Heart left ventricle (tissue), 16 donors: ENCODE data around the gene PHB1. TPM values are rescaled to one million over a fixed set of nuclear protein-coding genes. Genes with fewer than 3 reads are reported as not detected.

Experiments used
- ATAC-seq, 4 donors: fragments of 200-7000 bp; cut with Tn5 transposase; one replicate each; pipeline ENCODE4 v1.9.1; 2020 to 2022; ENCODE audit warnings: moderate library complexity in 4 of 4, mild to moderate bottlenecking in 3 of 4, moderate number of reproducible peaks in 1 of 4
- DNase-seq, 5 donors: peaks; one replicate each; pipeline ENCODE4 v3.0.0-alpha.2; 2020
- H3K27ac ChIP-seq, 12 donors: fragments of 200-600 bp; sonication (generic) in 4 of 12; one replicate each; pipeline versions ENCODE4 v1.5.0 to v1.8.0; 2016 to 2022; ENCODE audit warnings: mild to moderate bottlenecking in 2 of 12
- H3K27me3 ChIP-seq, 9 donors: fragments of 200-600 bp; sonication (generic) in 2 of 9; one replicate each; pipeline versions ENCODE4 v1.5.1 to v1.8.0; 2016 to 2022; ENCODE audit warnings: mild to moderate bottlenecking in 3 of 9
- H3K36me3 ChIP-seq, 9 donors: fragments of 200-600 bp; sonication (generic) in 2 of 9; one replicate each; pipeline versions ENCODE4 v1.5.0 to v1.8.0; 2018 to 2022; ENCODE audit warnings: mild to moderate bottlenecking in 2 of 9
- H3K4me1 ChIP-seq, 12 donors: fragments of 200-600 bp; sonication (generic) in 4 of 12; one replicate each; pipeline versions ENCODE4 v1.5.0 to v1.8.0; 2016 to 2022; ENCODE audit warnings: mild to moderate bottlenecking in 3 of 12
- H3K4me3 ChIP-seq, 12 donors: fragments of 200-600 bp; sonication (generic) in 4 of 12; one replicate each; pipeline versions ENCODE4 v1.5.0 to v1.8.0; 2017 to 2022; ENCODE audit warnings: mild to moderate bottlenecking in 9 of 12, moderate library complexity in 4 of 12
- H3K9me3 ChIP-seq, 12 donors: fragments of 200-600 bp; sonication (generic) in 4 of 12; one replicate each; pipeline versions ENCODE4 v1.5.0 to v1.8.0; 2016 to 2022; ENCODE audit warnings: mild to moderate bottlenecking in 1 of 12
- POLR2A ChIP-seq, 2 donors: fragments of 450-650 bp; IDR thresholded peaks; one replicate each; pipeline ENCODE4 v1.6.1; 2017; ENCODE audit warnings: antibody characterized with exemption in 2 of 2, mild to moderate bottlenecking in 2 of 2, moderate library complexity in 2 of 2
- WGBS, 4 donors: extraction: QIAGEN DNeasy Blood & Tissue Kit in 2 of 4; methylation state at CpG; one replicate each; pipeline versions ENCODE4 v1.1.5 to v1.1.7; 2013 to 2018; 5-methylcytosine and 5-hydroxymethylcytosine counted together
- intact Hi-C, 10 donors: fragments of 100-400 bp; cut with DNase I; formaldehyde crosslinking; loops; one replicate each; pipeline versions ENCODE4 v1.11.1 to v1.14.2; 2022
- polyA plus RNA-seq, 2 donors: library from polyadenylated mRNA; stranded (reverse); fragments of 200-250 nt; gene quantifications; one replicate each; pipeline ENCODE4 v1.2.3, GENCODE V29; 2013
- total RNA-seq, 9 donors: library from RNA; depleted of rRNA in 2 of 9; stranded (reverse); fragments of >200 nt in 2 of 9; fragmentation: NEBNext Ultra II Directional in 3 of 9; extraction: Animal tissue kit (Norgen Biotek cat#: 25700) in 3 of 9; gene quantifications; one replicate each; pipeline versions ENCODE4 v1.1.0 to v1.2.4, GENCODE V29; 2016 to 2023
- TF ChIP-seq, protein P1 (sequence below), 12 donors: fragments of 200-600 bp; sonication (generic) in 4 of 12; IDR thresholded peaks; one replicate each; pipeline versions ENCODE4 v1.5.0 to v1.8.0; 2018 to 2022; ENCODE audit warnings: antibody characterized with exemption in 12 of 12, mild to moderate bottlenecking in 5 of 12
- donor health status: ischemic (EF 13 %, LVEDD 7.1; RV severe dilation, severe dysfunction).
- donor health status: healthy with polysubstance abuse.
- donor health status: DM: no; HTN: yes; CAD: no.
- donor health status: DM: no; HTN: no; CAD: no.
- donor health status: ischemic (EF 25% LVEDD 6.9; RV normal size, moderate dysfunction).
- donor health status: ischemic (EF 25% LVEDD 5.7; RV mildly dilated, moderate dysfunction).
- donor health status: healthy.
- donor health status: DM: yes; HTN: yes; CAD: no.
- donor health status: ischemic (EF 35%, LVEDD 5.7; RV mildly dilated, moderate dysfunction).
- donor health status: nonischemic (EF 11% LVEDD 7.7; RV severe dilation, severe dysfunction).
- donor health status: DM: yes; HTN: yes; CAD: no.
- donor health status: PGD.
- donor health status: ischemic (EF 29% LVEDD 5.4; RV normal size, mild dysfunction).
- donor health status: nonischemic (EF 23%, LVEDD 6.1; RV moderate dilation, normal function).

The PHB1 gene
- total and polyA plus RNA-seq, 11 donors: 125 to 328 (median 211) TPM

DNA sequence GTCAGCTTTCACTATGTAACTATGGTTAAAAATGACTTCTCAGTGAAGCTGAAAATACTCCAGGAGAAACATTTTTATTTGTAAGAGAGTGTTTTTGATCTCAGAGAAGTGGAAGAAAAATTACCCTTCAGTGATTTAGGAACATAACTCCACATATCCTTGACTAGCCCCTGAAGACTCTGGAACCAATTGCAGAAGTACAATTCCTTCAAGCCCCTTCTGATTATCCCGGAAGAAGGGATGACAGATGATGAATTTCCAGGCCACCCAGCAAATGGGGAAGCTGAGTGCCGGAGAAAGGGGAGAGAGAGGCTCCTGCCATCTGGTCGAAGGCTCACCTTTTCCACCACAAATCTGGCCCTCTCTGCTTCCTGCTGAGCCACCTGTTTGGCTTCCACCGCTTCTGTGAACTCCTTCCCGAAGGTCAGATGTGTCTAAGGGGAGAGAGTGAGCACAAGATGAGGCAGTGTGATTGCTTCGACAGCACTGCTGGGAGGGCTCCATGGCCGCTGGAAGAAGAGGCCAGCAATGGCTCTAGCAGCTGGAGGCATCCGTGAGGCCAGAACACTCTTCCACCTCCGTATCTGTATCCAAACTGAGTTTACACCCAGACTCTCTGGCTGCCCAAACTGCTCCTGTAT, 8.1 kb downstream of the PHB1 start:
- H3K36me3 ChIP-seq: peaks cover 0 to 90% (median 85%) of the 10 kb centered on the region in 9 donors
- DNase-seq (no peak), ATAC-seq (no peak)
- intact Hi-C loops: loop anchor here in 8 of 10 donors (2.0 to 10.0 kb wide), 3 partner anchors 148 to 151 kb away; no protein-coding TSS in a partner anchor
- peaks cover 0 to 9% (median 0%) of the 10 kb centered on the region in 12 donors for H3K4me1 ChIP-seq
- H3K9me3 ChIP-seq: no peaks in the 10 kb centered on the region
- H3K4me3 ChIP-seq: no peak overlapping the region
- WGBS, 4 donors: 87 to 95% (median 91%) methylated on average over 9 of the region's 9 CpGs
- H3K27me3 ChIP-seq: no peaks in the 10 kb centered on the region
- H3K27ac ChIP-seq: no peak overlapping the region
- no peak for TF ChIP-seq POLR2A (IDR thresholded peaks at IDR 0.05)
- TF ChIP-seq, protein P1, sequence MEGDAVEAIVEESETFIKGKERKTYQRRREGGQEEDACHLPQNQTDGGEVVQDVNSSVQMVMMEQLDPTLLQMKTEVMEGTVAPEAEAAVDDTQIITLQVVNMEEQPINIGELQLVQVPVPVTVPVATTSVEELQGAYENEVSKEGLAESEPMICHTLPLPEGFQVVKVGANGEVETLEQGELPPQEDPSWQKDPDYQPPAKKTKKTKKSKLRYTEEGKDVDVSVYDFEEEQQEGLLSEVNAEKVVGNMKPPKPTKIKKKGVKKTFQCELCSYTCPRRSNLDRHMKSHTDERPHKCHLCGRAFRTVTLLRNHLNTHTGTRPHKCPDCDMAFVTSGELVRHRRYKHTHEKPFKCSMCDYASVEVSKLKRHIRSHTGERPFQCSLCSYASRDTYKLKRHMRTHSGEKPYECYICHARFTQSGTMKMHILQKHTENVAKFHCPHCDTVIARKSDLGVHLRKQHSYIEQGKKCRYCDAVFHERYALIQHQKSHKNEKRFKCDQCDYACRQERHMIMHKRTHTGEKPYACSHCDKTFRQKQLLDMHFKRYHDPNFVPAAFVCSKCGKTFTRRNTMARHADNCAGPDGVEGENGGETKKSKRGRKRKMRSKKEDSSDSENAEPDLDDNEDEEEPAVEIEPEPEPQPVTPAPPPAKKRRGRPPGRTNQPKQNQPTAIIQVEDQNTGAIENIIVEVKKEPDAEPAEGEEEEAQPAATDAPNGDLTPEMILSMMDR (IDR thresholded peaks at IDR 0.05): no peak

- intact Hi-C loops: loop anchor here in 7 of 10 donors (5.0 to 10.0 kb wide), 2 partner anchors 150 to 152 kb away; no protein-coding TSS in a partner anchor
Measured at GRCh38 chr17:49404906-49405305, 9.8 kb downstream of the PHB1 start.

GRCh38 chr17:49404361-49404760, 10.3 kb downstream of the PHB1 start:
- no peak overlapping the region for H3K4me3 ChIP-seq
- WGBS, 4 donors: 84 to 94% (median 87%) methylated on average over 11 to 12 of the region's 12 CpGs
- DNase-seq (no peak), ATAC-seq (no peak)
- H3K9me3 ChIP-seq: no peaks in the 10 kb centered on the region
- no peak overlapping the region for H3K27ac ChIP-seq
- intact Hi-C loops: loop anchor here in 6 of 10 donors (10.0 kb wide), 1 partner anchor 150 kb away; no protein-coding TSS in a partner anchor
- no peaks in the 10 kb centered on the region for H3K27me3 ChIP-seq
- TF ChIP-seq, protein P1 (IDR thresholded peaks at IDR 0.05): no peak
- TF ChIP-seq POLR2A (IDR thresholded peaks at IDR 0.05): no peak
- peaks cover 0 to 9% (median 0%) of the 10 kb centered on the region in 12 donors for H3K4me1 ChIP-seq
- peaks cover 0 to 68% (median 63%) of the 10 kb centered on the region in 9 donors for H3K36me3 ChIP-seq

More at GRCh38 chr17:49404906-49405305, 9.8 kb downstream of the PHB1 start:
- Histone ChIP-seq H3K27ac (no peak overlapping the region), H3K36me3 (peaks cover 0 to 74% (median 69%) of the 10 kb centered on the region in 9 donors), H3K4me1 (peaks cover 0 to 9% (median 0%) of the 10 kb centered on the region in 12 donors), H3K9me3 (no peaks in the 10 kb centered on the region), H3K4me3 (no peak overlapping the region), H3K27me3 (no peaks in the 10 kb centered on the region)
- no peak for ATAC-seq
- DNase-seq: no peak
- TF ChIP-seq POLR2A (IDR thresholded peaks at IDR 0.05): no peak
- TF ChIP-seq, protein P1 (IDR thresholded peaks at IDR 0.05): no peak
- 90 to 97% (median 94%) methylated on average over 12 to 14 of the region's 14 CpGs for WGBS, 4 donors

GRCh38 chr17:49403514-49404289, 11.0 kb downstream of the PHB1 start:
- H3K27ac ChIP-seq: no peak overlapping the region
- intact Hi-C loops: loop anchor here in 6 of 10 donors (10.0 kb wide), 1 partner anchor 151 kb away; no protein-coding TSS in a partner anchor

More at GRCh38 chr17:49403514-49404289, 11.0 kb downstream of the PHB1 start:
- TF ChIP-seq POLR2A (IDR thresholded peaks at IDR 0.05): no peak
- TF ChIP-seq, protein P1 (IDR thresholded peaks at IDR 0.05): no peak
- Histone ChIP-seq H3K36me3 (peaks cover 0 to 62% (median 57%) of the 10 kb centered on the region in 9 donors), H3K27me3 (no peaks in the 10 kb centered on the region), H3K4me1 (peaks cover 0 to 9% (median 0%) of the 10 kb centered on the region in 12 donors), H3K4me3 (no peak overlapping the region), H3K9me3 (no peaks in the 10 kb centered on the region)
- 78 to 90% (median 86%) methylated on average over 10 of the region's 10 CpGs for WGBS, 4 donors
- no peak for ATAC-seq
- DNase-seq: no peak
